HepG2 (cell line): ENCODE data around the gene SRC. TPM values are rescaled to one million over a fixed set of nuclear protein-coding genes. Genes with fewer than 3 reads are reported as not detected.

Experiments used
- ATAD3A ChIP-seq: sonication (generic); formaldehyde crosslinking; IDR thresholded peaks from 2 replicates; pipeline ENCODE4 v1.4.0; 2020; ENCODE audit warnings: missing genetic modification reagents
- CENPBD1 ChIP-seq: sonication (generic); formaldehyde crosslinking; IDR thresholded peaks from 2 replicates; pipeline ENCODE4 v1.8.0; 2022; ENCODE audit warnings: missing genetic modification reagents, low read depth, mild to moderate bottlenecking, borderline replicate concordance
- ETV6 ChIP-seq: sonication (generic); formaldehyde crosslinking; conservative IDR thresholded peaks from 2 replicates; pipeline ENCODE4 v1.4.0; 2020; ENCODE audit warnings: missing genetic modification reagents
- GFI1 ChIP-seq: sonication (generic); formaldehyde crosslinking; IDR thresholded peaks from 2 replicates; pipeline ENCODE4 v1.5.0; 2020; ENCODE audit warnings: missing genetic modification reagents, mild to moderate bottlenecking, borderline replicate concordance
- KLF13 ChIP-seq: sonication (generic); formaldehyde crosslinking; IDR thresholded peaks from 2 replicates; pipeline ENCODE4 v1.4.0; 2020; ENCODE audit warnings: mild to moderate bottlenecking, missing genetic modification reagents
- MTF1 ChIP-seq: sonication (generic); formaldehyde crosslinking; IDR thresholded peaks from 2 replicates; pipeline ENCODE4 v1.5.0; 2020; ENCODE audit warnings: missing genetic modification reagents
- NFAT5 ChIP-seq: sonication (generic); formaldehyde crosslinking; IDR thresholded peaks from 2 replicates; pipeline ENCODE4 v1.4.0; 2020; ENCODE audit warnings: missing genetic modification reagents
- ONECUT2 ChIP-seq: sonication (generic); formaldehyde crosslinking; IDR thresholded peaks from 2 replicates; pipeline ENCODE4 v1.4.0; 2020; ENCODE audit warnings: missing genetic modification reagents
- PBX3 ChIP-seq: sonication (generic); formaldehyde crosslinking; IDR thresholded peaks from 2 replicates; pipeline ENCODE4 v1.8.1; 2023; ENCODE audit warnings: missing genetic modification reagents, inconsistent platforms, borderline replicate concordance
- POLR2A ChIP-seq, 2 experiments: IDR thresholded peaks; 2 replicates each; pipeline ENCODE4 v1.6.1; 2011; ENCODE audit warnings: low read depth in 2 of 2, low read length in 2 of 2, mild to moderate bottlenecking in 1 of 2, moderate library complexity in 1 of 2; ENCODE audit not compliant: insufficient read depth in 1 of 2
- TP53 ChIP-seq: sonication (generic); formaldehyde crosslinking; conservative IDR thresholded peaks from 2 replicates; pipeline ENCODE4 v1.4.0; 2020; ENCODE audit warnings: missing genetic modification reagents
- XRCC5 ChIP-seq: fragments of 200-400 bp; formaldehyde crosslinking; optimal IDR thresholded peaks from 2 replicates; pipeline ENCODE3; 2017; ENCODE audit warnings: mild to moderate bottlenecking, low read length
- ZNF281 ChIP-seq: sonication (generic); formaldehyde crosslinking; IDR thresholded peaks from 2 replicates; pipeline ENCODE4 v1.4.0; 2020; ENCODE audit warnings: missing genetic modification reagents, borderline replicate concordance
- ZNF556 ChIP-seq: sonication (generic); formaldehyde crosslinking; IDR thresholded peaks from 2 replicates; pipeline ENCODE4 v1.4.0; 2020; ENCODE audit warnings: mild to moderate bottlenecking, missing genetic modification reagents, borderline replicate concordance
- ZNF569 ChIP-seq: sonication (generic); formaldehyde crosslinking; IDR thresholded peaks from 2 replicates; pipeline ENCODE4 v1.5.0; 2020; ENCODE audit warnings: mild to moderate bottlenecking, missing genetic modification reagents, moderate library complexity, borderline replicate concordance
- ZNF589 ChIP-seq: sonication (generic); formaldehyde crosslinking; conservative IDR thresholded peaks from 2 replicates; pipeline ENCODE4 v1.8.0; 2022; ENCODE audit warnings: mild to moderate bottlenecking, moderate library complexity, missing genetic modification reagents
- ZNF777 ChIP-seq: sonication (generic); formaldehyde crosslinking; IDR thresholded peaks from 2 replicates; pipeline ENCODE4 v1.4.0; 2020; ENCODE audit warnings: missing genetic modification reagents
- ZNF839 ChIP-seq: sonication (generic); formaldehyde crosslinking; IDR thresholded peaks from 2 replicates; pipeline ENCODE4 v1.4.0; 2020; ENCODE audit warnings: missing genetic modification reagents, mild to moderate bottlenecking, borderline replicate concordance
- ZNF883 ChIP-seq: sonication (generic); formaldehyde crosslinking; IDR thresholded peaks from 2 replicates; pipeline ENCODE4 v1.5.1; 2020; ENCODE audit warnings: mild to moderate bottlenecking, missing genetic modification reagents; ENCODE audit errors: not compliant biosample characterization
- polyA plus RNA-seq, 8 experiments: library from polyadenylated mRNA; depleted of rRNA in 3 of 8; stranded (reverse) in 7 of 8; unstranded in 1 of 8; fragments of >200 nt; fragmentation: Illumina TruSeq in 4 of 8; extraction: Trizol in 4 of 8; gene quantifications; 2 replicates each; pipeline versions ENCODE4 v1.2.1 to v1.2.3, GENCODE V29; 2011 to 2016; ENCODE audit warnings: low read depth in 4 of 8, missing spikeins in 1 of 8, mixed read lengths in 1 of 8; ENCODE audit not compliant: insufficient read depth in 1 of 8
- total RNA-seq, 5 experiments: library from RNA; depleted of rRNA; stranded (reverse); fragments of >200 nt; fragmentation: Illumina TruSeq; extraction: Trizol; gene quantifications; 2 replicates each; pipeline ENCODE4 v1.2.3, GENCODE V29; 2016; ENCODE audit warnings: low read depth in 1 of 5

The SRC gene
- total and polyA plus RNA-seq, 2 of the 13 experiments (the other 11 are each of a cell fraction or from before 2014, with no cell fraction given) = 54.7 to 192 TPM

GRCh38 chr20:37406010-37406998 lies 60.4 kb downstream of the SRC start (continued):
- TF ChIP-seq MTF1 (CRISPR knock-in tag) (no peak), ZNF281 (CRISPR knock-in tag) (peak; percentile 50; the same call in 1 of the 2 replicates), POLR2A (IDR thresholded peaks at IDR 0.05; ENCODE audit: insufficient read depth in 1 of 2, low read depth in 2 of 2, low read length in 2 of 2) (peak; percentile 41 to 47; a peak in 3 of 4 replicates), ZNF556 (CRISPR knock-in tag) (no peak), CENPBD1 (no peak; the same call in 1 of the 2 replicates), ZNF839 (CRISPR knock-in tag) (peak; percentile 61; the same call in 1 of the 2 replicates), XRCC5 (peak; percentile 39), ONECUT2 (CRISPR knock-in tag) (no peak), PBX3 (no peak), ZNF589 (CRISPR knock-in tag) (no peak), KLF13 (CRISPR knock-in tag) (peak; percentile 79), ETV6 (peak; percentile 98), NFAT5 (peak; percentile 99), ZNF883 (CRISPR knock-in tag) (peak; percentile 95), ZNF777 (CRISPR knock-in tag) (peak; percentile 78), TP53 (no peak), GFI1 (CRISPR knock-in tag) (peak; percentile 80), ZNF569 (CRISPR knock-in tag) (no peak), ATAD3A (CRISPR knock-in tag) (peak; percentile 71; the same call in 1 of the 2 replicates)
